ENCODE measurements around the gene FYB1.

Gene FYB1

GRCh38 chr5:39138892-39139291 is 80.5 kb downstream of the FYB1 start:
- no peak for TF ChIP-seq CTCF (IDR thresholded peaks at IDR 0.05)
- DNase-seq = no peak
- no peaks in the 10 kb centered on the region for H3K27me3 Mint-ChIP-seq (ENCODE audit: low read depth, poor library complexity)
- no peaks in the 10 kb centered on the region for H3K9me3 Mint-ChIP-seq
- H3K27ac Mint-ChIP-seq = no peak overlapping the region
- no peaks in the 10 kb centered on the region for H3K36me3 Mint-ChIP-seq (ENCODE audit: low read depth)
- no peaks in the 10 kb centered on the region for H3K4me1 Mint-ChIP-seq
- H3K4me3 Mint-ChIP-seq = no peak overlapping the region

- H3K27ac Mint-ChIP-seq = no peak overlapping the region
Observed at GRCh38 chr5:39137819-39138451, 81.4 kb downstream of the FYB1 start.

GRCh38 chr5:39137391-39137790 is 82.0 kb downstream of the FYB1 start:
- TF ChIP-seq CTCF (IDR thresholded peaks at IDR 0.05) = no peak
- H3K4me3 Mint-ChIP-seq = no peak overlapping the region

More at GRCh38 chr5:39137819-39138451, 81.4 kb downstream of the FYB1 start:
- Mint-ChIP-seq H3K36me3 (ENCODE audit: low read depth) (no peaks in the 10 kb centered on the region), H3K4me3 (no peak overlapping the region), H3K9me3 (no peaks in the 10 kb centered on the region), H3K4me1 (no peaks in the 10 kb centered on the region), H3K27me3 (ENCODE audit: low read depth, poor library complexity) (no peaks in the 10 kb centered on the region)
- no peak for TF ChIP-seq CTCF (IDR thresholded peaks at IDR 0.05)
- no peak for DNase-seq

GRCh38 chr5:39132792-39133191 is 86.6 kb downstream of the FYB1 start:
- Mint-ChIP-seq H3K4me1 (no peaks in the 10 kb centered on the region), H3K36me3 (ENCODE audit: low read depth) (no peaks in the 10 kb centered on the region), H3K4me3 (no peak overlapping the region), H3K27me3 (ENCODE audit: low read depth, poor library complexity) (peaks cover 5% of the 10 kb centered on the region), H3K9me3 (no peaks in the 10 kb centered on the region), H3K27ac (no peak overlapping the region)
- TF ChIP-seq CTCF (IDR thresholded peaks at IDR 0.05) = no peak
- no peak for DNase-seq

More at GRCh38 chr5:39137391-39137790, 82.0 kb downstream of the FYB1 start:
- H3K27me3 Mint-ChIP-seq (ENCODE audit: low read depth, poor library complexity) = no peaks in the 10 kb centered on the region
- no peaks in the 10 kb centered on the region for H3K4me1 Mint-ChIP-seq
- H3K36me3 Mint-ChIP-seq (ENCODE audit: low read depth) = no peaks in the 10 kb centered on the region
- H3K9me3 Mint-ChIP-seq = no peaks in the 10 kb centered on the region
- no peak for DNase-seq
- no peak overlapping the region for H3K27ac Mint-ChIP-seq

GRCh38 chr5:39132128-39132447 is 87.3 kb downstream of the FYB1 start:
- no peak overlapping the region for H3K27ac Mint-ChIP-seq
- no peak overlapping the region for H3K4me3 Mint-ChIP-seq
- no peaks in the 10 kb centered on the region for H3K36me3 Mint-ChIP-seq (ENCODE audit: low read depth)
- H3K9me3 Mint-ChIP-seq = no peaks in the 10 kb centered on the region
- no peaks in the 10 kb centered on the region for H3K4me1 Mint-ChIP-seq
- TF ChIP-seq CTCF (IDR thresholded peaks at IDR 0.05) = no peak
- no peak for DNase-seq
- peaks cover 5% of the 10 kb centered on the region for H3K27me3 Mint-ChIP-seq (ENCODE audit: low read depth, poor library complexity)
